GM19035 (cell line): ENCODE results near the gene PARD3B.
A peak's percentile ranks its signal among the peaks of the same experiment; 100 is the strongest.

Experiments
- ATAC-seq: cut with Tn5 transposase; IDR thresholded peaks from one replicate; pipeline ENCODE4 v1.9.1; 2021; ENCODE audit not compliant: unreplicated experiment

PARD3B gene

GRCh38 chr2:204880928-204881327 is 335.7 kb downstream of the PARD3B start:
- ATAC-seq, result no peak

DNA sequence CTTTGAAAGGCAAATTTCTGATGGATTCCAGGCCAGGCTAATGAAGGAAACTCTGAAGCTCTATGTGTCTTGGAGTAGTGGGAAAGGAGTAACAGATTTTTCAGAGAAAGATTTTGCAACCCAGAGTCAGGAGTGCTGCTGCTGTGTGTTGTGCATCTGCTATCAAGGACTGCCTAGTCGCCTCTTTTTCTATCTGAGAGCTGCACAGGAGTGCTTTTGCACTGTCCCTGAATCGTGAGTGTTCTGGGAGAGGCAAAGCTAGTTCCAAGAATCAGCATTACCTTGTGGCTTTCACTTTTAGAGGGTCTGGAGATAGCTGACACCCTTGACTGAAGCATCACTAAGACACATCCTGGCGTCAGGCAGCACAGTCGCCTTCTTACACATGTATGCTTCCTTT is 336.4 kb downstream of the PARD3B start:
- no peak for ATAC-seq

DNA sequence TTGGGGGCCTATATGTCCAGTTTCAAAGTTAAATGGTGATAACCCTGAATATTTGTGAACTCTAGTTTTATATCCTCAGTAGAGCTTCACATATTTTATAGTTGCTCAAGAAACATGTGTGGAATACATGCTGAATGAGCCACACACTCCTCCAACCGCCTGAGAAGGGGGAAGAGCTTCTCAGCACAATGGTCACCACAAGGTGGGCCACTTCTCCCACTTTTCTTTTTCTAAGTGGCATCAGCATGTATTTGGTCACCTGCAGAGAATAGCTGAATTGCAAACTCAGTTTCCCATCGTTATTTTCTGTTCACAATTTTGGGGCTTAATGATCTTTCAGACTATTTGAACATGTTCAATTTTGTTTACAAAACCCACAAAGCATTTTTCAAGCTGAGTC is 340.5 kb downstream of the PARD3B start:
- no peak for ATAC-seq

- no peak for ATAC-seq
These were observed 341.4 kb downstream of the PARD3B start for GRCh38 chr2:204886713-204887112.

GRCh38 chr2:204888222-204888621 is 342.9 kb downstream of the PARD3B start:
- ATAC-seq, result no peak

GRCh38 chr2:204890680-204891079 is 345.4 kb downstream of the PARD3B start:
- no peak for ATAC-seq

DNA sequence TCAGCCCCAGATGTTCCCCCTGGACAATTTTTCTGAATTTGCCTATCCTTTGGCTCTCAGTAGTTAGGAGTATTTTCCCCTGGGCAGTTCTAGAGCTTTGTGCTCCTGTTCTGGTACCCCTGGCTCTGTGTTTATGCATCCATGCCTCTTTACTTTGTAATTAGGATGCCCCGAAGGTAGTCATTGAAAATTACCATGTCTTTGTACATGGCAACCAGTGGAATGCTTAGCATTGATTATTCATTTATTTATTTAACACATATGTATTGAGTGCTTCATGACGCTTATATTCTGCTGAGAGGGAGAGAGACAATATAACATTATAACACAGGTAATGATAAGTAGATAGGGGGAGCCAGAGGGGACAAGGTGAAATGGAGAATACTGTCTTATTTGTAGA is 346.5 kb downstream of the PARD3B start:
- no peak for ATAC-seq

DNA sequence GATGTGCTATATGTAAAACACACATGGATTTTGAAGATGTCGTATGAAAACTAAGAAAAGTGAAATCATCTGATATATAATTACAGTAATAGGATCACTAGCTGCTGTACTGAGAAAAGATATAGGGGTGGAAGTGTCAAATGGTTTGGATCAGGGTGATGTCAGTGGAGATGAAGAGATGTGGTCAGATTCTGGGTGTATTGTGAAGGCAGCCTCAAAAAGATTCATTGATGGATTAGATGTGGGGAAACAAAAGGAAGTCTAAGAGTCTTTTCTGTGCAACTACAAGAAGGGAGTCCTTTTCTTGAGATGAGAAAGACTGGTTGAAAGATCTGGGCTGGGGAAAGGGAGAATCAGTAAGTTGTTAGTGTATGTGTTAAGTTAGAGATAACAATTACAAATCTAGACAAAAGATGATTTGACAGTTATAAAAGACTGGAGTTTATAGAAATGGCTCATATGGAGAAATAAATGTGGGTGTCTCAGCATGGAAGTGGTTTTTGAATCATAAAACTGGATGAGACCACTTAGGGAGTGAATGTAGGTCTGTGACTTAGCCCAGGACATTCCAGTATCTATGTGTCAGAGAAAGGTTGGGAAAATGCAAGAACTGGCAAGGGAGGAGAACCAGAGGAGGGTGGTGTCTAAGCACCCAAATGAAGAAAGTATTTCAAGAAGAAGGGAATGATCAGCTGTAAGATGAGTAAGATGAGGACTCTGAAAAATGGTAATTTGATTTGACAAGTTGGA is 347.4 kb downstream of the PARD3B start:
- ATAC-seq, result no peak

- ATAC-seq, result peak; percentile 54
These were observed 350.9 kb downstream of the PARD3B start for GRCh38 chr2:204896146-204896545.

- ATAC-seq, result no peak
These were observed 352.3 kb downstream of the PARD3B start for GRCh38 chr2:204897561-204897960.

- ATAC-seq, result no peak
These were observed 353.8 kb downstream of the PARD3B start for GRCh38 chr2:204898928-204899640.

- no peak for ATAC-seq
These were observed 354.7 kb downstream of the PARD3B start for GRCh38 chr2:204899983-204900382.

DNA sequence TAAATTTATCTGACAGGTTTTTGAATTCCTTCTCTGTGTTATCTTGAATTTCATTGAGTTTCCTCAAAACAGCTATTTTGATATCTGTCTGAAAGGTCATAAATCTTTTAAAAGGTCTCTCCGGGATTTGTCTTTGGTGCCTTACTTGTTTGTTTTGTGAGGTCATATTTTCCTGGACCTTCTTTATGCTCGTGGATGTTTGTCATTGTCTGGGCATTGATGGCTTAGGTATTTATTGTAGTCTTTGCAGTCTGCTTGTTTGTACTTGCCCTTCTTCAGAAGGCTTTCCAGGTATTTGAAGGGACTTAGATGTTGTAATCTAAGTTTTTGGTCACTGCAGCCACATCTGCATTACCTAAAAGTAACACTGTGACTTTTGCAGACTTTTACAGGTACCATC is 355.2 kb downstream of the PARD3B start:
- ATAC-seq, result no peak

DNA sequence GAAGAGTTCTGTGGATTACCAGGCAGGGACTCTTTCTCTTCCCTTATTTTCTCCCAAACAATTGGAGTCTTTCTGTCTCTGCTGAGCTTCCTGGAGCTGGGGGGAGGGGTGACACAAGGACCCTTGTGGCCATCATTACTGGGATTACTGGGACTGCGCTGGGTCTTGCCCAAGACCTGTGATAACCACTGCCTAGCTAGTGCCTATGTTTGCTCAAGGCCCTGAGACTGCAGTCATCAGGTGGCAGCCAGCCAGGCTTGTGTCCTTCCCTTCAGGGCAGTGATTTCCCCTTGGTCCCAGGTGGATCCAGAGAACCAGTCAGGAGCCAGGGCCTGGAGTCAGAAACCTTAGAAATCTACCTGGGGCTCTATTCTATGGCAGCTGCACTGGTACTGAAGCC is 355.6 kb downstream of the PARD3B start:
- ATAC-seq, result no peak

- ATAC-seq, result no peak
These were observed 356.3 kb downstream of the PARD3B start for GRCh38 chr2:204901591-204901990.

GRCh38 chr2:204909791-204910190 is 364.5 kb downstream of the PARD3B start:
- ATAC-seq, result no peak

GRCh38 chr2:204913312-204913711 is 368.0 kb downstream of the PARD3B start:
- ATAC-seq, result no peak

GRCh38 chr2:204913854-204914464 is 368.7 kb downstream of the PARD3B start:
- no peak for ATAC-seq

DNA sequence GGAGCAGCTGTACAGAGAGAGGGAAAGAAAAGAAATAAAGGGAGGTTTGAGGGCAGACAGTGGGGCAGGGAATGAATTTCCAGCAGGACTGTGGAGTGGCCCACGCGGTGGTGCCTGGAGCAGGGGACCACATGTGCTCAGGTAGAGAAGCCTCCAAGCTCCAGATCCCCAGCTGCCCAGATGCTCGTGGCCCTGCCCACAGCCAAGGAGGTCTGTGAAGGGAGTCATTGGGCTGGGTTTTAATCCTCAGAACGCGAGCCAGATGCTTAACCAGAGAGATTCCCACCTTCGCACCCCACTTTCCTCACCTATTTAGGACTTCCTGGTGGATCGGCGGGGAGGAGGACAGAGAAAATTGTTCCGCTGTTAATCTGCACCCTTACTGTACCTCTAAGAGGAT is 369.4 kb downstream of the PARD3B start:
- ATAC-seq, result no peak

DNA sequence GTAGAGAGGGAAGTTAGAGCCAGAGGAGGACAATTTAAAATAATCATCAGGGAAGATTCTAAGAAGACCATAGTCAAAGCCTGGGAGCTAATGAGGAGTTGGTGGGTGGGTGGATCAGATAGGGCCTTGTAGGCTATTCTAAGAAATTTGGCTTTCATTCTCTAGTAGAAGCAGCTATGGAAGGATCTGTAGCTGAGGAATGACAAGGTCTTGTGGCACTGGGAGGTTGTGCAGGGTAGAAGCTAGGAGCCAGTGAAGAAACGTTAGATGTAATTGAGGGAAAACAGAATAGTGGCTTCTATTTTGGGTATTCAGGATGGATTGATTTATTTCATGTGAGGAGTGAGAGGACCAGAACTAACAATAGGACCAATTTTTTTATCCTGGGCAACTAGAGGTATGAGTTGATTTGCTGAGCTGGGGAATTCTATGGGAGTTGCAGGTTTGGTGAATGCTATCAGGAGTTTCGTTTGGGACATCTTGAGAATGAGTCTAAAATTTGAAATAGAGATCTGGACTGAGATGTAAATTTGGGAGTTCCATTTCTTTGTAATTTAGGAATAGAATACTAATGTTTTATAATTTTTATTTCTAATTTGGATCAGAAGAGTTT is 371.9 kb downstream of the PARD3B start:
- no peak for ATAC-seq

- no peak for ATAC-seq
These were observed 375.5 kb downstream of the PARD3B start for GRCh38 chr2:204920776-204921175.

DNA sequence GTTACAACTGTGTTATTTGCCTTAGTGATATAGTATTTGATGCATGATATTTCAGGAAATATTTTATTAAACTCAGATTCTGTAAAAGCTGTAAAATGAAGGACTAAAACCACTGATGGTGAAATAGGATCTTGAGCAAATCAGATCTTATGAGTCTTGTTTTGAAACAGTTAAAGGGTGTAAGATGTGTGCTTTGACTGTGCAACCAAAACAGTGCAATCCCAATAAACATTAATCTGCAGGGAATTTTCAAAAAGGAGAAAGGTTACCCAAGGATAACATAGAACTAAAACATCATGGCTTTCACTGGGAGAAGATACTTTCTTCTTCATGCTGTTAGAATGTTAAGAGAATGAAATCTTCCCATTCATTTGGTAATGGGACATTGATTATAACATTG is 378.7 kb downstream of the PARD3B start:
- ATAC-seq, result no peak
